Measurements from ENCODE around the gene SIAH2. TPM values are rescaled to one million over a fixed set of nuclear protein-coding genes. Genes with fewer than 3 reads are reported as not detected.
"Not testable (repeated sequence)": the region's sequence is repeated elsewhere in the genome, so short reads cannot be mapped to it uniquely, and the experiment has no call there.

Gene SIAH2
- 22.7 and 24.6 TPM in 2 replicates for total RNA-seq (2014; rRNA removed; shearing (Covaris generic))

DNA sequence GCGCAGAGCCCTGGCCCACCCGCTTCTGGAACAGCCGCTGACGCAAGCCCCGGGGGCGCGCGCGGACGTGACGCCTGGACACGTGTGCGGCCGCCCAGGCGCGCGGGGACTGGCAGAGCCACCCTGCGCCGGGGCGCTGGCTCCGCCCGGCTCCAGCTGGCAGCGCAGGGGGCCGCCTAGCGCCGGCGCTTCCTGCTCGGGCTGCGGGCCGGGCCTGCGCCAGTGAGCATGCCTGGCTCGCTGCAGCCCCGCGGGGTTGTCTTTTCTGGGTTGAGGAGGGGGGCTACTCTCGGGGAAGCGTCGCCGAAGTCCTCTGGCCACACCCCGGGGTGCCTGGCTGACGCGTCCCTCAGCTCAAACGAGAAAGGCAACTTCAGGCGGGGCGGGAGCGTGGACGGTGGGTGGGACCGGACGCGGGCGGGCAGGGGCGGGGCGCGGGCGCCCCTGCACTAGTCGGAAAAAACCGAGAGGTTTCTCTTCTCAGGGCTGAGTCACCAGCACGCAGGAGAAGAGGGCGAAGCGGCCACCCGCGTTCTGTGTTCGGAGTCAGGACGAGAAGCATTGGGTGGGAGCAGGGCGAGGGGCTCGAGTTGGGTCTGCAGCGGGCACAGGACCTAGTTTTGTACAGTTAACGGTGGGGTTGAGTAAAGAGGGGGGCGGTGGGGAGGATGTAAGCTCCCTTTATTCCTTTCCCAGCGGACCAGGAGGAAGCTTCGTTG is at the start of gene SIAH2:
Gene SIAH2, minus strand, starts transcription at position 48 of the 719 bp plus-strand sequence. CDS start 320 bp downstream, outside the sequence.
- Histone ChIP-seq H3K27me3 (replicated peaks) (no peaks in the 10 kb centered on the region), H3K9me3 (replicated peaks) (no peaks in the 10 kb centered on the region), H3K4me3 (peak within 1 kb of the TSS; percentile 99), H3K36me3 (peaks cover 16% of the 10 kb centered on the region), H3K27ac (peak within 1 kb of the TSS; percentile 93), H3K4me1 (replicated peaks) (peaks cover 46% of the 10 kb centered on the region)
- DNase-seq (ENCODE audit: low read depth in 1 of 2, low spot score in 2 of 2) = peak; percentile 92 to 94

DNA sequence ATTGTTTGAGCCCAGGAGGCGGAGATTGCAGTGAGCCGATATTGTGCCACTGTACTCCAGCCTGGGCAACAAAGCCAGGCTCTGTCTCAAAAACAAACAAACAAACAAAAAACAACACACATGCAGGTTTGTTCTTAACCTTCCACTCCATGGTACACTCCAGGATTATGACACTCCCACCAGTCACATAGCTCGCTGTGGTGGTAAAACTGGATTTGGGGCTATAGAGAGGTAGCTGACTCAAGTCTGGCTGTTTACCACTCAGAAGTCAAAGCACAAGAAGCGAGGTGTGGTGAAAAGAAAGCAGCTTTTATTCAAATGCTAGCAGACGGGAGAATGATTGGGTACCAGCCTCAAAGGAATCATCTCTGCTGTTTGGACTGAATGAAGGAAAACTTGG is 49.0 kb upstream of the SIAH2 start:
- H3K36me3 ChIP-seq = no peaks in the 10 kb centered on the region
- DNase-seq (ENCODE audit: low read depth in 1 of 2, low spot score in 2 of 2) = no peak
- H3K27me3 ChIP-seq (replicated peaks) = peaks cover 17% of the 10 kb centered on the region
- H3K27ac ChIP-seq = no peak overlapping the region
- H3K4me3 ChIP-seq = no peak overlapping the region
- no peaks in the 10 kb centered on the region for H3K9me3 ChIP-seq (replicated peaks)
- no peaks in the 10 kb centered on the region for H3K4me1 ChIP-seq (replicated peaks)

GRCh38 chr3:150810641-150811040 is 47.7 kb upstream of the SIAH2 start:
- Histone ChIP-seq H3K9me3 (replicated peaks) (no peaks in the 10 kb centered on the region), H3K4me1 (replicated peaks) (no peaks in the 10 kb centered on the region), H3K36me3 (no peaks in the 10 kb centered on the region), H3K4me3 (no peak overlapping the region), H3K27me3 (replicated peaks) (peaks cover 24% of the 10 kb centered on the region), H3K27ac (no peak overlapping the region)
- no peak for DNase-seq (ENCODE audit: low read depth in 1 of 2, low spot score in 2 of 2)

- Histone ChIP-seq H3K27ac (no peak overlapping the region), H3K27me3 (replicated peaks) (peaks cover 30% of the 10 kb centered on the region), H3K4me3 (no peak overlapping the region), H3K9me3 (replicated peaks) (no peaks in the 10 kb centered on the region), H3K36me3 (no peaks in the 10 kb centered on the region), H3K4me1 (replicated peaks) (no peaks in the 10 kb centered on the region)
- DNase-seq (ENCODE audit: low read depth in 1 of 2, low spot score in 2 of 2) = no peak
Measured at GRCh38 chr3:150806185-150806835, 43.3 kb upstream of the SIAH2 start.

- H3K9me3 ChIP-seq (replicated peaks) = no peaks in the 10 kb centered on the region
Measured at GRCh38 chr3:150805354-150805753, 42.4 kb upstream of the SIAH2 start.

DNA sequence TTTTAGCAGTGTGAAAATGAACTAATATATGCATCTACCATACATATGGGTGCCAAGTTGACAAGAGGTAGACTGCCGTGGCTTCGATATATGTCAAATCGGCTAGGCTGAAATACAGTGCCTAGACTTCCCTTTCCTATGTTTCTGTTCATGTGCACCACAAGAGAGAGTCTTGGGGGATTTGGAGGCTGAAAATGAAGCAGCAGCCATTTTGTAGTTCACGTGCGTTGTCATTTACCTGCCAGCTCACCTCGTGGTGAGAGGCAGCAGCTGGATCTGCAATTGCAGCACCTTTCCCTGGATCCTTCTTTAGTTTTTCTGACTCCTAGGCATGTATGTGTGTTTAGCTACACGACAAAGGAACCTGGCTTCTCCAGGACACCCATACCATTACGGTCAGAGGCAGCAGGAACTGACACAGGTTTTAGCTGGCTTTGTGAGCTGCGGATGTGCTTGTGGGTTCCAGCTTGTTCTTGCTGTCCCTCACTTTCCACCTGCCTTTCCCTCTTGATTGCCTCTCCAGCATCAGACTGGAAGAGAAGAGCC is 40.5 kb upstream of the SIAH2 start:
- H3K36me3 ChIP-seq = no peaks in the 10 kb centered on the region
- no peaks in the 10 kb centered on the region for H3K9me3 ChIP-seq (replicated peaks)
- H3K27me3 ChIP-seq (replicated peaks) = peaks cover 22% of the 10 kb centered on the region
- H3K4me3 ChIP-seq = no peak overlapping the region
- DNase-seq (ENCODE audit: low read depth in 1 of 2, low spot score in 2 of 2) = no peak
- no peak overlapping the region for H3K27ac ChIP-seq
- no peaks in the 10 kb centered on the region for H3K4me1 ChIP-seq (replicated peaks)

More at GRCh38 chr3:150805354-150805753, 42.4 kb upstream of the SIAH2 start:
- H3K27ac ChIP-seq = no peak overlapping the region
- no peaks in the 10 kb centered on the region for H3K36me3 ChIP-seq
- no peak overlapping the region for H3K4me3 ChIP-seq
- peaks cover 25% of the 10 kb centered on the region; the same call in 1 of the 2 replicates for H3K27me3 ChIP-seq (replicated peaks)
- DNase-seq (ENCODE audit: low read depth in 1 of 2, low spot score in 2 of 2) = no peak
- H3K4me1 ChIP-seq (replicated peaks) = no peaks in the 10 kb centered on the region

GRCh38 chr3:150800722-150801121 is 37.8 kb upstream of the SIAH2 start:
- no peak overlapping the region for H3K27ac ChIP-seq
- H3K27me3 ChIP-seq (replicated peaks) = peaks cover 20% of the 10 kb centered on the region
- H3K9me3 ChIP-seq (replicated peaks) = no peaks in the 10 kb centered on the region
- DNase-seq (ENCODE audit: low read depth in 1 of 2, low spot score in 2 of 2) = no peak
- H3K4me3 ChIP-seq = no peak overlapping the region
- no peaks in the 10 kb centered on the region for H3K36me3 ChIP-seq
- no peaks in the 10 kb centered on the region for H3K4me1 ChIP-seq (replicated peaks)

DNA sequence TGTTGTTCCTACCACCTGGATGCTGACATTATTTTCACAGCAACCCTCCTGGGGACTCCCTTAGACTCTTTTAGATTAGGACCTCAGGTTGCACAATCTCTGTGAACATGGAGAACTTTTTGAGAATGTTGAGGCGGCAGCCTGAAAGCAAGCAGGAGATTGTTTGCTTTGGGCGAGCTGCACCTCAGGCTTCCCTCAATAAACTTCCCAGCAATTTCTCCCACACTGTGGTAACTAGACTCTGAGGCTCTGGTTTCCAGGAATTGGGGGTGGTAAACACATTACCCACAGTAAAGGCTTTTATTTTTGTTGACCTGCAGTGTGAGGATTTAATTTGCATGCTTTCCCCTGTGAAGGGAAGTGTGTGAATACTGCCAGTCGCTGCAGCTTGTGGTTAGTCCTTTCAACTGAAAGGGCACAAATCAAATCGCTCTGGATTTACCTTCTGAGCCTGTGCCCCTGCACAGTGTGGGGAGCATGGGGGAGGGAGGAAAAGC is 35.2 kb upstream of the SIAH2 start:
- H3K4me3 ChIP-seq = no peak overlapping the region
- peaks cover 18% of the 10 kb centered on the region for H3K27me3 ChIP-seq (replicated peaks)
- H3K36me3 ChIP-seq = no peaks in the 10 kb centered on the region
- no peaks in the 10 kb centered on the region for H3K9me3 ChIP-seq (replicated peaks)
- no peaks in the 10 kb centered on the region for H3K4me1 ChIP-seq (replicated peaks)
- no peak for DNase-seq (ENCODE audit: low read depth in 1 of 2, low spot score in 2 of 2)
- H3K27ac ChIP-seq = no peak overlapping the region

DNA sequence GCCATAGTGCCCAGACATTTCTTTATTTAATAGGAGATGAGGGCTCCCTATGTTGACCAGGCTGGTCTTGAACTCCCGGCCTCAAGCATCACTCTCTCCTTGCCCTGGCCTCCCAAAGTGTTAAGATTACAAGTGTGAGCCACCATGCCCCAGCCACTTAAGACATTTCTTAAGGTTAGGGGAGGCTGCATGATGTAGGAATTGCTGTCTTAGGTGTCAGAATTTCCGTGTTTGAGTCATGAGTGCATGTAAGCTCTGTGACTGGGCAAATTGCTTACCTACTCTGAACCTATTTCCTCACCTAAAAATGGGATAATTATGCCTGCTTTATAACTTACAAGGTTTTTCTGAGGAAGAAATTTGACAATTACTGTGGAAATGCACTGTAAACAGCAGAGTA is 34.2 kb upstream of the SIAH2 start:
- DNase-seq (ENCODE audit: low read depth in 1 of 2, low spot score in 2 of 2) = no peak
- H3K9me3 ChIP-seq (replicated peaks) = no peaks in the 10 kb centered on the region
- H3K36me3 ChIP-seq = no peaks in the 10 kb centered on the region
- no peak overlapping the region for H3K4me3 ChIP-seq
- no peaks in the 10 kb centered on the region for H3K4me1 ChIP-seq (replicated peaks)
- H3K27ac ChIP-seq = no peak overlapping the region
- H3K27me3 ChIP-seq (replicated peaks) = peaks cover 18% of the 10 kb centered on the region

DNA sequence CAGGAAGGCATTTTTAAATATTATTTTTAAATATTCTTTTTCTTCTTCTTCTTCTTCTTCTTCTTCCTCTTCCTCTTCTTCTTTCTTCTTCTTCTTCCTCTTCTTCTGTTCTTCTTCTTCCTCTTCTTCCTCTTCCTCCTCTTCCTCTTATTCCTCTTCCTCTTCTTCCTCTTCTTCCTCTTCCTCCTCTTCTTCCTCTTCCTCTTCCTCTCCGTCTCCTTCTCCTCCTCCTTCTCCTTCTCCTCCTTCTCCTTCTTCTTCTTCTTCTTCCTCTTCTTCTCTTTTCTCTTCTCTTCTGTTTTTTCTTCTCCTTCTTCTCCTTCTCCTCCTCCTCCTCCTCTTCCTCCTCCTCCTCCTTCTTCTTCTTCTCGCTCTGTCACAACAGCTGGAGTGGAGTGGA is 33.6 kb upstream of the SIAH2 start:
- H3K4me1 ChIP-seq (replicated peaks); DNase-seq (ENCODE audit: low read depth in 1 of 2, low spot score in 2 of 2); H3K27ac ChIP-seq; H3K36me3 ChIP-seq; H3K4me3 ChIP-seq; H3K9me3 ChIP-seq (replicated peaks): not testable (repeated sequence)
- H3K27me3 ChIP-seq (replicated peaks) = peaks cover 18% of the 10 kb centered on the region

- Histone ChIP-seq H3K9me3 (replicated peaks) (no peaks in the 10 kb centered on the region), H3K4me3 (no peak overlapping the region), H3K27ac (no peak overlapping the region), H3K4me1 (replicated peaks) (no peaks in the 10 kb centered on the region), H3K36me3 (no peaks in the 10 kb centered on the region), H3K27me3 (replicated peaks) (peaks cover 21% of the 10 kb centered on the region)
- no peak for DNase-seq (ENCODE audit: low read depth in 1 of 2, low spot score in 2 of 2)
Measured at GRCh38 chr3:150793641-150794040, 30.7 kb upstream of the SIAH2 start.

GRCh38 chr3:150790629-150791028 is 27.7 kb upstream of the SIAH2 start:
- Histone ChIP-seq H3K4me3 (no peak overlapping the region), H3K36me3 (no peaks in the 10 kb centered on the region), H3K27ac (no peak overlapping the region), H3K27me3 (replicated peaks) (peaks cover 12% of the 10 kb centered on the region; the same call in 1 of the 2 replicates), H3K4me1 (replicated peaks) (no peaks in the 10 kb centered on the region), H3K9me3 (replicated peaks) (no peaks in the 10 kb centered on the region)
- no peak for DNase-seq (ENCODE audit: low read depth in 1 of 2, low spot score in 2 of 2)

GRCh38 chr3:150789451-150789850 is 26.5 kb upstream of the SIAH2 start:
- Histone ChIP-seq H3K4me1 (replicated peaks) (peaks cover 7% of the 10 kb centered on the region; the same call in 1 of the 2 replicates), H3K4me3 (no peak overlapping the region), H3K36me3 (no peaks in the 10 kb centered on the region), H3K9me3 (replicated peaks) (no peaks in the 10 kb centered on the region), H3K27ac (no peak overlapping the region), H3K27me3 (replicated peaks) (peaks cover 9% of the 10 kb centered on the region; the same call in 1 of the 2 replicates)
- no peak for DNase-seq (ENCODE audit: low read depth in 1 of 2, low spot score in 2 of 2)

All from SJSA1 (cell line).